GM21529 (cell line): Measurements from ENCODE around the gene PRAMEF12.
"Not testable (repeated sequence)": the region's sequence is repeated elsewhere in the genome, so short reads cannot be mapped to it uniquely, and the experiment has no call there.

Experiments used
- ATAC-seq: cut with Tn5 transposase; IDR thresholded peaks from one replicate; pipeline ENCODE4 v1.9.1; 2021; ENCODE audit not compliant: unreplicated experiment

PRAMEF12 gene

DNA sequence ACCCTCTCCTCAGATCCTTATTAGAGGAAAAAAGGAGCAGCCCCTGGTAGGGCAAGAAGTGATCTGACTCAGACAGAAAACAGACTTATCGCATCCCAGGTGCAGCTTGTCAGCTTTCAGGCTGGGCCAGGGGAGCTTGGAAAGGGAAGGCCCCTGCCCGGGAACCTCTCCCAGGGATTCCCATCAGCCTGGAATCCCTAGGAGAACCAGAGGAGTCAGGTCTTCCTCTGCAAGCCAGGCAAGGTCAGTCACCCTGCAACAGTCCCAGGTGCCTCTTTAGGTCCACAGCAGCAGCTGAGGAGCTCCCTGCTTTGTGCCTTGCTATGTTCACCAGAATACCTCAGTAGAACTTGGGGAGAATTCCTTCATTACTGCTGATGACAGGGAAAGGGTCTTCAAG lies 2.9 kb upstream of the PRAMEF12 start:
- no peak for ATAC-seq

DNA sequence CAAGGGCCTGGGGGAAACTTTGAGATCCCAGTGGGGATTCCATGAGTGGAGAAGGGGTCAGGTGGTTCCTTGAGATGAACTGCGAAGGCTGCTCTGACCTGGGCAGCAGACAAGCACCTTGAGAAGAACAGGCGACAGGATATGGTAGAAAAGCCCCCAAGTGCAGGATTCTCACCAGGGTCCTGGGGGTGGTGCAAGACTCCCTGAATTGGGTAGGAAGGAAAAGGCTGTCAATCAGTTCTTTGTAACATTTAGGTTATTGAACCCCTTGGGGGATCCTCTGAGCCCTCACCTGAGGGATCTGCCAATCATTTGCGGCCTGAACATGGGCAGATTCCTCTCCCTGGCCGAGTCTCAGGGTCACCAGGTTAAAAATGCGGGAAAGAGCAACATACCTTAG lies 2.4 kb upstream of the PRAMEF12 start:
- ATAC-seq, result no peak

DNA sequence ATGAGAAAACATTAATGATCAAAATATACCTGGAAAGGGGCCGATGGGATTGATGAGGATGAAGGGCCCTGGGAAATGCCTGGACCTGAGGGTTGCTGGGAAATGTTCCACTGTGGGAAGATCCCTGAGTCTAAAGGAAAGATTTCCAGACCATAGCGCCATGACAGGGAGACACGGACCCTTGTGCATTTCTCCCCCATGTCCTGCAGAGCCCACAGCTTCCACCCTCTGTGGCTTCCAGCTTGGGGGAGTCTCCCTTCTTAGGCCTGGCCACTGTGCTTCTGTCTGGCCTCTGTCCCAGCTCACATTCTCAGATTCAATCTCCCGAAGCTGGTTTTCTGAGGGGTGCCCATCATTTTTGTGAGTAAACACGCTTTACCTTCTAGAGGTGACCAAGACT lies 1.0 kb upstream of the PRAMEF12 start:
- ATAC-seq, result no peak

DNA sequence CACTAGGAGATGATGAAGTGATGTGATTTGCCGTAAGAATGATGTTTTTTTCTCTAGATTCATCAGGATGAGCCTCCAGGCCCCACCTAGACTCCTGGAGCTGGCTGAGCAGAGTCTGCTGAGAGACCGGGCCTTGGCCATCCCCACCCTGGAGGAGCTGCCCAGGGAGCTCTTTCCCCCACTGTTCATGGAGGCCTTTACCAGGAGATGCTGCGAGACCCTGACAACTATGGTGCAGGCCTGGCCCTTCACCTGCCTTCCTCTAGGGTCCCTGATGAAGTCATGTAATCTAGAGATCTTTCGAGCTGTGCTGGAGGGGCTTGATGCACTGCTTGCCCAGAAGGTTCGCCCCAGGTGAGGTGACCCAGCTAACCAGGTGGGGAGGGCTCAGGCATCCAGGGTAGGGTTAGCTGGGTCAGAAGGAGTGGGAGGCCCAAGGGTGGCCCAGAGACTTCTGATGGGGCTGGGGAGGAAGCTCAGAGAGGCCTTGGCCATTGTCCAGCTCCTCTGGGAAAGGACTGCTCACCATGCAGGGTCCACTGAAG lies 1.3 kb downstream of the PRAMEF12 start:
- no peak for ATAC-seq

DNA sequence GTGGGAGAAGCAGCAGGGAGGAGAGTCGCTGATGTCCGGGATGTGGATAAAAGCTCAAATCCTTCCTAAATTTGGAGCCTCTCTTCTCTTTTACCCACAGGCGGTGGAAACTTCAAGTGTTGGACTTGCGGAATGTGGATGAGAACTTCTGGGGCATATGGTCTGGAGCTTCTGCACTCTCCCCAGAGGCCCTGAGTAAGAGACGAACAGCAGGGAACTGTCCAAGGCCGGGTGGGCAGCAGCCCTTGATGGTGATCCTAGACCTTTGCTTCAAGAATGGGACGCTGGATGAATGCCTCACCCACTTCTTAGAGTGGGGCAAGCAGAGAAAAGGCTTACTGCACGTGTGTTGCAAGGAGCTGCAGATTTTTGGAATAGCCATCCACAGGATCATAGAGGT lies 1.9 kb downstream of the PRAMEF12 start:
- no peak for ATAC-seq

DNA sequence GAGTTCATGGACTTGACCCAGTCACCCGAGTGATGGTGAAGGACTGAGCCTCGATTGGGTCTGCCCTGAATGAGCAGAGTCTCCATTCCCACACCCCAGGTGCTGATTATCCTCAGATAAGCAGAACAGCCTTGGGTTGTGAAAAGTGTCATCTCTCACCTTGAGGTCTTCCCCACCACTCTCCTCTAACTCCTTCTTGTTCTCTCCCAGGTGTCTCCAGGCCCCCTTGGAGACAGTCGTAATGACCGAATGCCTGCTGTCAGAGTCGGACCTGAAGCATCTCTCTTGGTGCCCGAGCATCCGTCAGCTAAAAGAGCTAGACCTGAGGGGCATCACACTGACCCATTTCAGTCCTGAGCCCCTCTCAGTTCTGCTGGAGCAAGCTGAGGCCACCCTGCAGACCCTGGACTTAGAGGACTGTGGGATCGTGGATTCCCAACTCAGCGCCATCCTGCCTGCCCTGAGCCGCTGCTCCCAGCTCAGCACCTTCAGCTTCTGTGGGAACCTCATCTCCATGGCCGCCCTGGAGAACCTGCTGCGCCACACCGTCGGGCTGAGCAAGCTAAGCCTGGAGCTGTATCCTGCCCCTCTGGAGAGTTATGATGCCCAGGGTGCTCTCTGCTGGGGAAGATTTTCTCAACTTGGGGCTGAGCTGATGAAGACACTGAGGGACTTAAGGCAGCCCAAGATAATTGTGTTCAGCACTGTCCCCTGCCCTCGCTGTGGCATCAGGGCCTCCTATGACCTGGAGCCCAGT lies 3.4 kb downstream of the PRAMEF12 start:
- no peak for ATAC-seq

DNA sequence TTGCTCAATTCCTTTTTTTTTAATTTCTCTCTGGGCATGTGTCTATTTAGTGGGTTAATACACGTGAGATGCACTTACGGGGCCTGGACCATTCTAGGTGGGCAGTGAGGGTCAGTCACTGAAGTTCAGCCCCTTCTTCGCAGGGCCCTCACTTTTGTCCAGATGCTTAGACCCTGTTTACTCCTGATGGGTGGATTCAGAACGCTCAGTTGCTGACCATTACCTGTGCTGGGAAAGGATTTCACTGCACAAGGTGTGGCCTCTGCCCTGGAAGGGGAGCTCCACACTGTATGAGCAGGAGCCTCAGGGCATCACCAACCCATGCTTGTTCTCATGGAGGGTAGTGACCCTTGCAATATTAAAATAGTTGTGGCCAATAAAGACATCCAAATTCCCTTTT lies 4.5 kb downstream of the PRAMEF12 start:
- ATAC-seq, result no peak

DNA sequence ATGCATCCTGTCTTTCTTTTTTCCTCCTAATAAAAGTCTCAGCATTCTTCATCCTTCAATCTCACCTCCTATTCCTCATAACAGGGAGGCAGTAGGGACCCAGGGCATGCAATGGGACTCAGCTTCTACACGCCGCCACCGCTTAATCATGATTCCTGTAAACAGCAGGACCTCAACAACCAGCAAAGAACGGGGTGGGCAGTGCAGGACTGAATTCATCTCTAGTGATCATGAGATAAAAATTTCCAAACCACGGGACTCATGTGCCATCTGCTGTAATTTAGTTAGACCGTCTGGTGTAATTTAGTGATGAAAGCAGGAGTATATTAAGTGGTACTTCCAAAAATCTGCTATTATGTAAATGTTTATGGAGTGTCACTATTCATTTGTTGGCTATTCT lies 5.4 kb downstream of the PRAMEF12 start:
- no peak for ATAC-seq

DNA sequence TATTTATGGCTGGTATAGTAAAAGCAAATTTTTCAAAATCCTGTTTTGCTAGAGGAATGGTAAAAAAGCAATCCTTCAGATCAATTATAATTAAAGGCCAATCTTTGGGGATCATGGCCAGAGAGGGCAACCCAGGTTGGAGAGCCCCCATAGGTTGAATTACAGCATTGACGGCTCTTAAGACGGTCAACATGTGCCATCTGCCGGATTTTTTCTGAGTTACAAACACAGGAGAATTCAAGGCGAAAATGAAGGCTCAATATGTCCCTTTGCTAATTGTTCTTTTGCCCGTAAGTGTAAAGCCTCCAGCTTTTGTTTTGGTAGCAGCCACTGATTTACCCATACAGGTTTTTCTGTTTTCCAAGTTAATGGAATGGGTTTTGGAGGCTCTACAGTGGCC lies 8.0 kb downstream of the PRAMEF12 start:
- ATAC-seq, result not testable (repeated sequence)

DNA sequence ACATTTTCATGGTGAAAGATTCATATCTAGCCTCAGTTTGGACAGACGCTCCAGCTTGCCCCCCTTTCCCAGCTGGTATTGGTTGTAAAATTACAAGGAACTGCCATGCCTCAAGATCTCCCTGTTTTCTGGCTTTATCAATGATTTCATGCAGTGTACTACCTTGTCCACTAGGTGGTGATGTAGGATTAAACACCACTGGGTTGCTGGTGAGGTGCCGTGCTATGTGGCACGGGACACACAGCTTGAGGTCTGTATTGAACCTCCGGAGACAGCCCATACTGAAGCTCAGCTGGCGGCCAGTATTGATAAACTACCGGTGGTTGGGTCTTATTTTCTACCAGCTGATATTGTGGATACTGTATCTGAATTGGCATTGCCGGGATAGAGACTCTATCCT lies 10.2 kb downstream of the PRAMEF12 start:
- not testable (repeated sequence) for ATAC-seq

DNA sequence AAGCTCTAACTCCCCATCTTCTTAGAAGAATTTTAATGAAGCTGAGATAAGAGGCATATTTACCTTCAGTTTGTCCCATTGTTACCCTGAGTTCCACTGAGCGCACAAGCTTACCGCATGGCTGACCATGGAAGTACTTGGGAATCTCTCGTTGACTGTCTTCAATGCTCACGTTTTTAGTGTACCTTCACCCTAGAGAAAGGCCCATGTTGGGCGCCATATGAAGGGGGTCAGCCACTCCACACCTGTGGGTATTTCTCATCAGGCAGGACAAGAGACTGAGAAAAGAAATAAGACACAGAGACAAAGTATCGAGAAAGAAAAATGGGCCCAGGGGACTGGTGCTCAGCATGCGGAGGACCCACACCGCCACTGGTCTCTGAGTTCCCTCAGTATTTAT lies 11.2 kb downstream of the PRAMEF12 start:
- not testable (repeated sequence) for ATAC-seq

DNA sequence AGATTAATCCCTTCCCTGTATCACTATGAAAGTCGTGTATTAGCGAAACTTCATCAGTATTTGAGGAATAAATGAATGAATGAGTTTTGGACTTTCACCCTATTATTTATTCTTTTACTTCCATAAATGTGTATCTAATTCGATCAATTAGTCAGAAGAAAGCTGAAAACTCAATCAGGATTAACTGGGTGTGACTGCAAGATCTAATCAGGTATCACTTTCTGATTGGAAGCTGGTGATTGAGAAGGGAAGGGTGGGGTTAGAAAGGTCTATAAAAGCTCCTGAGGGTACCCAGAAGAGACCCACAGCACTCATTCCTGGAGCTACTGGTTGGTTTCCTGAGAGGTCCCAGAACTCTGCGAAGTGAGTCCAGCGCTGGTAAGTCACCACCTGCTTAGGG lies 17.6 kb downstream of the PRAMEF12 start, which contains the start of gene PRAMEF1:
PRAMEF1 (plus strand) TSS at position 301 of the 400 bp plus-strand sequence. CDS start 1,831 bp downstream, outside the sequence.
- not testable (repeated sequence) for ATAC-seq

DNA sequence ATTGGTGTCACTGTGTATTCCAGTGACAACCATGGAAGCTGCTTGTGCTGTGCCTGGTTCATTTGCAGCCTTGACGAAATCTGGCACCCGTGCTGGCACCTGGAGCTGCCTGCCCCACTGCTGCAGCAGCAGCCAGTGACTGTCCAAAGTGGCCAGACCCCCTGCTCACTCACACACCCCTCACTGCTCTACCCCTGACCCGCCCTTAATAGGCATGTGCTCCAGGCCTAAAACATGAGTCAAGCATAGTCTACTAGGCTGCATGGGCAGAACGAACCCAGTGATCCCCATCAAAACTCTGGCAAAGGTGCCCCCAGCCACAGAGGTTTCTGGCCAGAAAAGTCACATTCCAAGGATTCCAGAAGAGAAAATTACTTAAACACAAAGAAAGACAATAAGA lies 25.4 kb downstream of the PRAMEF12 start:
- ATAC-seq, result no peak

DNA sequence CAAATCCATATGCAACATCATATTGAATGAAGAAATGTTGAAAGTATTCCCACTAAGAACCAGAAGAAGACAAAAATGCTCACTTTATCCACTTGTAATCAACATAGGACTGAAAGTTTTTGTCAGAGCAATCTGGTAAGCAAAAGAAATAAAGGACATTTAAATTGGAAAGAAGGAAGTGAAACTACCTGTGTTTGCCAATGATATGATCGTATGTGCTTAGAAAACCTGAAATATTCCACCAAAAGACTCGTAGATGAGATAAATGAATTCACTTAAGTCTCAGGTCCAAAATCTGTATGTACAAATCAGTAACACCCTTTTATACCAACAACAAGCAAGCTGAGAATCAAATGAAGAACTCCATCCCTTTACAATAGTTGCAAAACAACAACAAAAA lies 26.2 kb downstream of the PRAMEF12 start:
- no peak for ATAC-seq

DNA sequence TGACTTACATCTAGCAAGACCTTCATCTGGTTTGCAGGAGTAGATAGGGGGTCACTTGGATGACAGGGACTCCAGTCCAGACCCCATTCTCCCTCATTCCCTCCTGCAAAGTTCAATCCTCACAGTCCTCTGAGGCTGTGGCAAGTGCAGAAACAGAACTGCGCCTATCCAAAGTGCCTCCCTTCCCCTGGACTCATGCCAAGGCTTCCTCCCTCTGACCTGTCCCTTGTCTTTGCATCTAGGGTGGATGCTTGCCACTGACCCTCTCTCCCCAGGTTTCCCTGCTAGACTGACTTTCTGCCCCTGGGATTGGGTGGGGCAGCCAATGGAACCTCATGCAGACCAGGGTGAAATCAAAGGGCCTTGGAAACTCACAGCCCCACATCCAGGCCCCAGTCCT lies 36.4 kb downstream of the PRAMEF12 start:
- ATAC-seq, result no peak

DNA sequence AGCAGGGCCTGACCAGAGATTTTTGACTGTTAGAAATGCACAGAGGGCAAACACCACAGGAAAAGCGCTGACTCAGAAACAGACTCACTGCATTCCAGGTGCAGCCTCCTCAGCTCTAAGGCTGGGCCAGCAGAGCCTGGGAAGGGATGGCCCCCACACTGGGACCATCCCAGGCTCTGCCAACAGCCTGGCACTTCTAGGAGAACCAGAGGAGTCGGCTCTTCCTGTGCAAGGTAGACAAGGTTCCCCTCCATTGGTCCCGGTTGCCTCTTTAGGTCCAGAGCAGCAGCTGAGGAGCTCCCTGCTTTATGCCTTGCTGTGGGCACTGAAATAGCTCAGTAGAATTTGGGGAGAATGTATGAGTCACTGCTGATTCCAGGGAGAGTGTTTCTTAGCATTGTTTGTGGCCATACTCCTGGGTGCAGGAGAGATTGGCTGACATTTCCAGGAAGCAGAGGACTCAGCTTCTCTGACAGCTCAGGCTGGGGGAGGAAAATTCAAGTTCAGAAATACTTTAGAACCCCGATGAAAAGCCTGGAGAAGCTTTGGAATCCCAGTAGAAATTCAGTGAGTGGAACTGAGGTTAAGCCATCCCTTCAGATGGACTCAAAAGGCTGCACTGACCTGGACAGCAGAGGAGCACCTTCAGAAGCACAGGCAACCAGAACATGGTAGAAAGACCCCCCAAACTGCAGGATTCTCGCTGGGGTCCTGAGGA lies 37.3 kb downstream of the PRAMEF12 start:
- no peak for ATAC-seq

DNA sequence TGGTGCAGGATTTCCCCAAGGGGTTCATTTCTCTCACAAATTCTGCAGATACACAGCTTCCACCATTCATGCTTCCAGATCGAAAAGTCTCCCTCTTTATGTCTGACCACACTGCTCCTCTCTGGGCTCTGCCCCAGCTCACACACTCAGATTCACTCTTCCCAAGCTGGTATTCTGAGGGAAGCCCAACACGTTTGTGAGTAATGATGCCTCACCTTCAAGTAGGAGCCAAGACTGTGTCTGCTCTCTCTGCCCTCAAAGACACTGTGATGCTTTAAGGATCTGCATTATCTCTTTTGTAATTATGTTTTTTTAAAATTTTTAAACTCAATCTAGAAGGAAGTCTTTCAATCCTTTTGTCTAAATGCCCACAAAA lies 37.9 kb downstream of the PRAMEF12 start:
- no peak for ATAC-seq

DNA sequence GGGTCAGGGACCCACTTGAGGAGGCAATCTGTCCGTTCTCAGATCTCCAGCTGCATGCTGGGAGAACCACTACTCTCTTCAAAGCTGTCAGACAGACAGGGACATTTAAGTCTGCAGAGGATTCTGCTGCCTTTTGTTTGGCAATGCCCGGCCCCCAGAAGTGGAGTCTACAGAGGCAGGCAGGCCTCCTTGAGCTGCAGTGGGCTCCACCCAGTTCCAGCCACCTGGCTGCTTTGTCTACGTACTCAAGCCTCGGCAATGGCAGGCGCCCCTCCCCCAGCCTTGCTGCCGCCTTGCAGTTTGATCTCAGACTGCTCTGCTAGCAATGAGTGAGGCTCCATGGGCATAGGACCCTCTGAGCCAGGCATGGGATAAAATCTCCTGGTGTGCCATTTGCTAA lies 45.5 kb downstream of the PRAMEF12 start:
- not testable (repeated sequence) for ATAC-seq
